Upper lobe of left lung (tissue), 4 donors: ENCODE data around the gene RPS10.

Source experiments
- CTCF ChIP-seq, 6 experiments: fragments of 450-650 bp in 4 of 6; fragments of 200-600 bp in 2 of 6; sonication (generic) in 2 of 6; IDR thresholded peaks; one replicate each; pipeline ENCODE4 v1.5.1; 2016 to 2019; ENCODE audit warnings: antibody characterized with exemption in 6 of 6
- EP300 ChIP-seq, 4 donors: sonication (generic); formaldehyde crosslinking; IDR thresholded peaks; one replicate each; pipeline ENCODE4 v1.5.1; 2017; ENCODE audit warnings: antibody characterized with exemption in 4 of 4, control low read depth in 2 of 4
- POLR2A ChIP-seq, 4 donors: fragments of 450-650 bp; IDR thresholded peaks; one replicate each; pipeline ENCODE4 v1.5.1; 2016 to 2017; ENCODE audit warnings: antibody characterized with exemption in 4 of 4, mild to moderate bottlenecking in 2 of 4

GRCh38 chr6:34385793-34386195, 40.1 kb downstream of the RPS10 start:
- TF ChIP-seq CTCF (IDR thresholded peaks at IDR 0.05) (no peak), POLR2A (IDR thresholded peaks at IDR 0.05) (no peak), EP300 (IDR thresholded peaks at IDR 0.05) (no peak)
